ENCODE results near the gene SLCO3A1. TPM values are rescaled to one million over a fixed set of nuclear protein-coding genes. Genes with fewer than 3 reads are reported as not detected.

The SLCO3A1 gene
- total RNA-seq, 1 donor = 5.4 TPM

DNA sequence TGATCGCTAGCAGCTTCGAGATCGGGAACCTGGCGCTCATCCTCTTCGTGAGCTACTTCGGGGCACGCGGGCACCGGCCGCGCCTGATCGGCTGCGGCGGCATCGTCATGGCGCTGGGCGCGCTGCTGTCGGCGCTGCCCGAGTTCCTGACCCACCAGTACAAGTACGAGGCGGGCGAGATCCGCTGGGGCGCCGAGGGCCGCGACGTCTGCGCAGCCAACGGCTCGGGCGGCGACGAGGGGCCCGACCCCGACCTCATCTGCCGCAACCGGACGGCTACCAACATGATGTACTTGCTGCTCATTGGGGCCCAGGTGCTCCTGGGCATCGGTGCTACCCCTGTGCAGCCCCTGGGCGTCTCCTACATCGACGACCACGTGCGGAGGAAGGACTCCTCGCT lies 62.5 kb downstream of the SLCO3A1 start:
- Histone ChIP-seq H2AFZ (ENCODE audit: low read length) (no peak overlapping the region), H3K4me3 (ENCODE audit: insufficient read depth, low read length) (no peak overlapping the region), H3K27me3 (ENCODE audit: insufficient read depth, low read length) (no peaks in the 10 kb centered on the region), H3K79me2 (ENCODE audit: insufficient read depth, low read length) (peaks cover 5% of the 10 kb centered on the region), H3K36me3 (ENCODE audit: insufficient read depth, low read length) (no peaks in the 10 kb centered on the region), H3K9me3 (ENCODE audit: low read depth, low read length) (no peaks in the 10 kb centered on the region), H3K4me2 (ENCODE audit: insufficient read depth, low read length) (no peak overlapping the region), H4K20me1 (ENCODE audit: insufficient read depth, low read length) (no peaks in the 10 kb centered on the region), H3K27ac (ENCODE audit: low read depth, low read length) (no peak overlapping the region), H3K4me1 (ENCODE audit: insufficient read depth, low read length) (no peaks in the 10 kb centered on the region)
- TF ChIP-seq, protein P1, sequence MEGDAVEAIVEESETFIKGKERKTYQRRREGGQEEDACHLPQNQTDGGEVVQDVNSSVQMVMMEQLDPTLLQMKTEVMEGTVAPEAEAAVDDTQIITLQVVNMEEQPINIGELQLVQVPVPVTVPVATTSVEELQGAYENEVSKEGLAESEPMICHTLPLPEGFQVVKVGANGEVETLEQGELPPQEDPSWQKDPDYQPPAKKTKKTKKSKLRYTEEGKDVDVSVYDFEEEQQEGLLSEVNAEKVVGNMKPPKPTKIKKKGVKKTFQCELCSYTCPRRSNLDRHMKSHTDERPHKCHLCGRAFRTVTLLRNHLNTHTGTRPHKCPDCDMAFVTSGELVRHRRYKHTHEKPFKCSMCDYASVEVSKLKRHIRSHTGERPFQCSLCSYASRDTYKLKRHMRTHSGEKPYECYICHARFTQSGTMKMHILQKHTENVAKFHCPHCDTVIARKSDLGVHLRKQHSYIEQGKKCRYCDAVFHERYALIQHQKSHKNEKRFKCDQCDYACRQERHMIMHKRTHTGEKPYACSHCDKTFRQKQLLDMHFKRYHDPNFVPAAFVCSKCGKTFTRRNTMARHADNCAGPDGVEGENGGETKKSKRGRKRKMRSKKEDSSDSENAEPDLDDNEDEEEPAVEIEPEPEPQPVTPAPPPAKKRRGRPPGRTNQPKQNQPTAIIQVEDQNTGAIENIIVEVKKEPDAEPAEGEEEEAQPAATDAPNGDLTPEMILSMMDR (IDR thresholded peaks at IDR 0.05; ENCODE audit: extremely low read depth, low read depth, low read length) = no peak
- no peak for DNase-seq (ENCODE audit: insufficient read length, low spot score, missing footprints)

DNA sequence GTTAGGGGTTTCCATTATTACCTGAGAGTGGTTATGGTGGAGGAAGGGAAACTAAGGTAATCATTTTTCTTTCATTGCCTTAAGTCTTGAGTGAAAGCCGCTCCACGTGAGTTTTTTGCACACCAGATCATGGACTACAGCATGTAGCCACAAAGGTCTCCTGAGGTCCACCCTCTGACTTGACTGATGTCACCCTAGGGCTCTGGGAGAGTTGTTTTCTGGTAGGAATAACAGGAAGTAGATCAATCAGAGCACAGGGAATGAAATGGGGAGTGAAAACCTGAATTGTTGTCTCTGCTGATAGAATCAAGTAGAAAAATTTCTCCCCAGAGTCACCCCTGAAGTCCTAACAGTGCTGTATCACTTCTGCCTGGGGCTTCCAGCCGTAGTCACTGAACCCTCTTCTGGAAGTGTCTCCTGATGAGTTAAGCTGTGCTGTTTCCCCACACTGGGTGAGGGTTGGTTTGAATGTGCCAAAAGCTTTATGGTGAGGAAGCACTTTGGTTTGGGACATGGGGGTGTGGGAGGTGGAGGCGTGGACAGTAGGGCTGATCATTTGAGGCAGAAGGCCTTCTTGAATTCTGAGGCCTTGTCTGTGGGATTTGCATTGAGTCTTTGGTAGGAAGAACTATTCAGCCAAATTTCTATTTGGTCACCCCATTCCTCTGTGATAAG lies 64.3 kb downstream of the SLCO3A1 start:
- no peaks in the 10 kb centered on the region for H3K9me3 ChIP-seq (ENCODE audit: low read depth, low read length)
- no peak overlapping the region for H2AFZ ChIP-seq (ENCODE audit: low read length)
- TF ChIP-seq, protein P1 (IDR thresholded peaks at IDR 0.05; ENCODE audit: extremely low read depth, low read depth, low read length) = no peak
- peaks cover 7% of the 10 kb centered on the region for H3K79me2 ChIP-seq (ENCODE audit: insufficient read depth, low read length)
- no peak overlapping the region for H3K4me3 ChIP-seq (ENCODE audit: insufficient read depth, low read length)
- H3K27ac ChIP-seq (ENCODE audit: low read depth, low read length) = no peak overlapping the region
- no peaks in the 10 kb centered on the region for H3K36me3 ChIP-seq (ENCODE audit: insufficient read depth, low read length)
- no peaks in the 10 kb centered on the region for H4K20me1 ChIP-seq (ENCODE audit: insufficient read depth, low read length)
- H3K27me3 ChIP-seq (ENCODE audit: insufficient read depth, low read length) = no peaks in the 10 kb centered on the region
- H3K4me2 ChIP-seq (ENCODE audit: insufficient read depth, low read length) = no peak overlapping the region
- no peaks in the 10 kb centered on the region for H3K4me1 ChIP-seq (ENCODE audit: insufficient read depth, low read length)
- peak; percentile 79 for DNase-seq (ENCODE audit: insufficient read length, low spot score, missing footprints)

GRCh38 chr15:91919014-91919534 lies 65.6 kb downstream of the SLCO3A1 start:
- H3K36me3 ChIP-seq (ENCODE audit: insufficient read depth, low read length) = no peaks in the 10 kb centered on the region
- no peak overlapping the region for H2AFZ ChIP-seq (ENCODE audit: low read length)
- no peak overlapping the region for H3K4me3 ChIP-seq (ENCODE audit: insufficient read depth, low read length)
- no peak overlapping the region for H3K27ac ChIP-seq (ENCODE audit: low read depth, low read length)
- no peaks in the 10 kb centered on the region for H3K27me3 ChIP-seq (ENCODE audit: insufficient read depth, low read length)
- TF ChIP-seq, protein P1 (IDR thresholded peaks at IDR 0.05; ENCODE audit: extremely low read depth, low read depth, low read length) = no peak
- DNase-seq (ENCODE audit: insufficient read length, low spot score, missing footprints) = peak; percentile 55
- no peaks in the 10 kb centered on the region for H3K4me1 ChIP-seq (ENCODE audit: insufficient read depth, low read length)
- peaks cover 10% of the 10 kb centered on the region for H3K79me2 ChIP-seq (ENCODE audit: insufficient read depth, low read length)
- no peak overlapping the region for H3K4me2 ChIP-seq (ENCODE audit: insufficient read depth, low read length)
- H3K9me3 ChIP-seq (ENCODE audit: low read depth, low read length) = no peaks in the 10 kb centered on the region
- no peaks in the 10 kb centered on the region for H4K20me1 ChIP-seq (ENCODE audit: insufficient read depth, low read length)

DNA sequence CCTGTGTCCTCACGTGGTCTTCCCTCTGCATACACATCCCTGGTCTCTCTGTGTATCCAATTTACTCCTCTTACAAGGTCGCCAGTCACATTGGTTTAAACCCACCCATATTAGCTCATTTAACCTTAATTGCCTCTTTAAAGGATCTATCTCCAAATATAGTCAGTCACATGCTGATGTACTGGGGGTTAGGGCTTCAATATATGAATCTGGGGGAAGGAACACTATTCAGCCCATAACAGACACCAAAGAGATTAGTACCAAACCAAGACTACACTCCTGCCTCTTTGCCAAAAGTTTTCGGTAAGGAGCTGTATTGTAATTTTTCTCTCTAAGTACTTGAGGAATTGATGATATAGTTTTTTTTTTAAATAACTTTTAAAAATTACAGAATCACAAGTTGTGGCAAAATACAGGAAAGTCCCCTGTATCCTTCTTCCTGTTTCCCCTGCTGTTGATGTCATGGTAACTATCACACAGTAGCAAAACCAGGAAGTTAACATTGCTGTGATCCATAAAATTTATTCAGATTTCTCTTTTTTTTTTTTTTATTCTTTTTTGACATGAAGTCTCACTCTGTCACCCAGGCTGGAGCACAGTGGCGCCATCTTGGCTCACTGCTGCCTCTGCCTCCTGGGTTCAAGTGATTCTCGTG lies 67.8 kb downstream of the SLCO3A1 start:
- no peak for DNase-seq (ENCODE audit: insufficient read length, low spot score, missing footprints)
- H2AFZ ChIP-seq (ENCODE audit: low read length) = no peak overlapping the region
- H3K27ac ChIP-seq (ENCODE audit: low read depth, low read length) = no peak overlapping the region
- no peaks in the 10 kb centered on the region for H3K9me3 ChIP-seq (ENCODE audit: low read depth, low read length)
- peaks cover 3% of the 10 kb centered on the region for H4K20me1 ChIP-seq (ENCODE audit: insufficient read depth, low read length)
- H3K4me2 ChIP-seq (ENCODE audit: insufficient read depth, low read length) = no peak overlapping the region
- no peaks in the 10 kb centered on the region for H3K27me3 ChIP-seq (ENCODE audit: insufficient read depth, low read length)
- peaks cover 10% of the 10 kb centered on the region for H3K79me2 ChIP-seq (ENCODE audit: insufficient read depth, low read length)
- TF ChIP-seq, protein P1 (IDR thresholded peaks at IDR 0.05; ENCODE audit: extremely low read depth, low read depth, low read length) = no peak
- H3K4me1 ChIP-seq (ENCODE audit: insufficient read depth, low read length) = peaks cover 3% of the 10 kb centered on the region
- no peaks in the 10 kb centered on the region for H3K36me3 ChIP-seq (ENCODE audit: insufficient read depth, low read length)
- H3K4me3 ChIP-seq (ENCODE audit: insufficient read depth, low read length) = no peak overlapping the region
